ENCODE measurements around the gene SCUBE2. TPM values are rescaled to one million over a fixed set of nuclear protein-coding genes. Genes with fewer than 3 reads are reported as not detected.

Gene SCUBE2
- total RNA-seq, 1 experiment from 2014 or later: 0.18 TPM

DNA sequence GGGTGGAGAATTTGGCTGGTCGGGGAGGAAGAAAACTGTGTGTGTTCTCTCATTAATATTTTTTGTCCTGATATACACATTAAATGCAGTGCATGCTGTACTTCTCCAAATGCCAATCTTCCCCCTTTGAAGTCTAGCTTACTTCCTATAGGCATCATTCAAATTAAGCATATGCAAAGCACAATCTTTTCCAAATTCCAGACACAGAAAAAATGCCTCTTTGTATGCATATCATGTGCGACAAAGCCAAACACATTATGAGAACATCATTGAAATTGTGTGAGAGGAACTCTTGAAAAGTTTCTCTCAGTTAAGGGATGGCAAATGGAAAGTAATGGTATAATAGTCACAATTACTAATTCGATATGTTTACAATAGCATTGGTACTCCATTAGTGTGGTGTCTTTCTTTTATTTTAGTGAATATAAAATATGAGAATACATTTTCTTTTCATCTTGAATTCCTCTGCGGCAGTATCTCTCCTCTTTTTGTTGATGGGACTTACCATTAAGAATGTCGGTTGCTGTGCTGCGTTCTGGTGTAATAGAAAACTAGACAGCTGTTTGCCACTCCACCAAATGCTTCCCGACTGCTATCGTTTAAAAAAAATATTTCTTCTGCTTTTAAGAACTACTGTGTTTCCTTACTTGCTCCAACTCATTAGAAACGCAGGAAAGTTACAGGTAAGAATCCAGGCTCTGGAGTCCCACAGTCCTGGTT is 68.3 kb downstream of the SCUBE2 start:
- ChIA-PET POLR2A (ENCODE audit: unreplicated experiment) (no interaction called here), CTCF (no interaction called here)
- no peaks in the 10 kb centered on the region for H3K9me2 ChIP-seq (replicated peaks; ENCODE audit: low read length)
- no peaks in the 10 kb centered on the region for H3K4me1 ChIP-seq (ENCODE audit: insufficient read depth, low read length)
- no peaks in the 10 kb centered on the region for H3F3A ChIP-seq (ENCODE audit: low read length, unreplicated experiment)
- no peaks in the 10 kb centered on the region for H3K9me3 ChIP-seq (ENCODE audit: low read length)
- H3K27ac ChIP-seq (ENCODE audit: low read length): no peak overlapping the region
- no peaks in the 10 kb centered on the region for H3K36me3 ChIP-seq (ENCODE audit: low read depth, low read length)
- H3K27me3 ChIP-seq (ENCODE audit: low read length): no peaks in the 10 kb centered on the region
- H3K9ac ChIP-seq (ENCODE audit: low read length): no peak overlapping the region
- no peaks in the 10 kb centered on the region for H3K79me2 ChIP-seq (ENCODE audit: low read length)
- intact Hi-C loops (cut with micrococcal nuclease): no loop called here
- BruUV-seq (replicated peaks): no TSS peak
- H2AFZ ChIP-seq (ENCODE audit: low read length): no peak overlapping the region
- H3K4me2 ChIP-seq (ENCODE audit: low read length): no peak overlapping the region
- no peak overlapping the region for H3K4me3 ChIP-seq (ENCODE audit: low read length)
- ATAC-seq: no peak
- DNase-seq: no peak
- H4K20me1 ChIP-seq (ENCODE audit: low read length): no peaks in the 10 kb centered on the region
- TF ChIP-seq EZH2phosphoT487 (IDR thresholded peaks at IDR 0.05; ENCODE audit: borderline replicate concordance, low read length) (no peak), EZH2 (IDR thresholded peaks at IDR 0.05; ENCODE audit: low read length, unreplicated experiment) (no peak)
- TF ChIP-seq, protein P1, sequence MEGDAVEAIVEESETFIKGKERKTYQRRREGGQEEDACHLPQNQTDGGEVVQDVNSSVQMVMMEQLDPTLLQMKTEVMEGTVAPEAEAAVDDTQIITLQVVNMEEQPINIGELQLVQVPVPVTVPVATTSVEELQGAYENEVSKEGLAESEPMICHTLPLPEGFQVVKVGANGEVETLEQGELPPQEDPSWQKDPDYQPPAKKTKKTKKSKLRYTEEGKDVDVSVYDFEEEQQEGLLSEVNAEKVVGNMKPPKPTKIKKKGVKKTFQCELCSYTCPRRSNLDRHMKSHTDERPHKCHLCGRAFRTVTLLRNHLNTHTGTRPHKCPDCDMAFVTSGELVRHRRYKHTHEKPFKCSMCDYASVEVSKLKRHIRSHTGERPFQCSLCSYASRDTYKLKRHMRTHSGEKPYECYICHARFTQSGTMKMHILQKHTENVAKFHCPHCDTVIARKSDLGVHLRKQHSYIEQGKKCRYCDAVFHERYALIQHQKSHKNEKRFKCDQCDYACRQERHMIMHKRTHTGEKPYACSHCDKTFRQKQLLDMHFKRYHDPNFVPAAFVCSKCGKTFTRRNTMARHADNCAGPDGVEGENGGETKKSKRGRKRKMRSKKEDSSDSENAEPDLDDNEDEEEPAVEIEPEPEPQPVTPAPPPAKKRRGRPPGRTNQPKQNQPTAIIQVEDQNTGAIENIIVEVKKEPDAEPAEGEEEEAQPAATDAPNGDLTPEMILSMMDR (conservative IDR thresholded peaks at IDR 0.05; ENCODE audit: low read depth, low read length): no peak

DNA sequence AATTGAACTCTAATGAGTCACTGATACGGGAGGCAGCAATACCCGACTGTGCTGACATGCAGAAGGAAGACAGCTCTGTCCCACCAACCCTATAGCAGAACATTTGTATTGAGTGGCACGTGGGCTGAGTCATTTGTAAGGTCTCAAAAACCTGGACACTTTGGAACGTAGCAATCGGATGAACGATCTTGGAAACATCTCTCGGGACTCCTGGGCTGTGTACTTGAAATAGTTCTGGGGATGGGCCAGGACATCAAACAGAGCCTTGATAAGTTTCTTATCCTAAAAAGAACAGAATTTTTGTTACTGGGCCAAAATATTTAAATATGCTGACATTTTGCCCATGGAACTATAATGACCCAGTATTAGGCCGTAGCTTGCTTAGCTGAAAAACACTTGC is 70.5 kb downstream of the SCUBE2 start:
- Histone ChIP-seq H3K4me3 (ENCODE audit: low read length) (no peak overlapping the region), H2AFZ (ENCODE audit: low read length) (no peak overlapping the region), H3K9me3 (ENCODE audit: low read length) (no peaks in the 10 kb centered on the region), H3F3A (ENCODE audit: low read length, unreplicated experiment) (no peaks in the 10 kb centered on the region), H3K36me3 (ENCODE audit: low read depth, low read length) (no peaks in the 10 kb centered on the region), H4K20me1 (ENCODE audit: low read length) (no peaks in the 10 kb centered on the region), H3K27me3 (ENCODE audit: low read length) (no peaks in the 10 kb centered on the region), H3K4me2 (ENCODE audit: low read length) (no peak overlapping the region), H3K27ac (ENCODE audit: low read length) (no peak overlapping the region), H3K4me1 (ENCODE audit: insufficient read depth, low read length) (no peaks in the 10 kb centered on the region), H3K9ac (ENCODE audit: low read length) (no peak overlapping the region), H3K79me2 (ENCODE audit: low read length) (no peaks in the 10 kb centered on the region), H3K9me2 (replicated peaks; ENCODE audit: low read length) (no peaks in the 10 kb centered on the region)
- POLR2A ChIA-PET (ENCODE audit: unreplicated experiment): no interaction called here
- no peak for TF ChIP-seq EZH2 (IDR thresholded peaks at IDR 0.05; ENCODE audit: low read length, unreplicated experiment)
- TF ChIP-seq, protein P1 (conservative IDR thresholded peaks at IDR 0.05; ENCODE audit: low read depth, low read length): no peak
- no peak for TF ChIP-seq EZH2phosphoT487 (IDR thresholded peaks at IDR 0.05; ENCODE audit: borderline replicate concordance, low read length)
- no peak for DNase-seq
- BruUV-seq (replicated peaks): no TSS peak
- intact Hi-C loops (cut with micrococcal nuclease): no loop called here
- CTCF ChIA-PET: no interaction called here
- no peak for ATAC-seq

DNA sequence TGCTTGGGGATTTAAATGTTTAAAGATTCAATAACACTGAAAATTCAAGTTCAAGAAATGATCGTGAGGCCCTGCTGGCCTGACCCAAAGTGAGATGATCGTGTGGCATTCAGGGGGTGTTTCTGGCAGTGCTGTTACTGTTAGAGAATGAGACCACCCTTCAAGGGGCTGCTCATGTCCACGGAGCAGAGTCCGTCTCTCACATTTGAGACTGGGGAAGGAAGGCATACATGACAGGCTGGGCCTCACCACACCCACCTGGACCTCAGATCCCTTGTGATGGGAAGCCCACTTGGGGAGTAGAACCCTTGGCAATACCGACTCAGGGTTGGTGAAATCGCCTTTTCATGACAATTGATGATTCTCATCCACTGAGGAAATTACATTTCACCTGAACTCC is 71.5 kb downstream of the SCUBE2 start:
- BruUV-seq (replicated peaks): no TSS peak
- no peaks in the 10 kb centered on the region for H3K36me3 ChIP-seq (ENCODE audit: low read depth, low read length)
- no peak for DNase-seq
- no peak overlapping the region for H3K9ac ChIP-seq (ENCODE audit: low read length)
- H3K4me1 ChIP-seq (ENCODE audit: insufficient read depth, low read length): no peaks in the 10 kb centered on the region
- H2AFZ ChIP-seq (ENCODE audit: low read length): no peak overlapping the region
- H4K20me1 ChIP-seq (ENCODE audit: low read length): no peaks in the 10 kb centered on the region
- ChIA-PET CTCF (interaction anchor here (0.5 to 0.6 kb wide), 2 partner anchors 96 to 175 kb away, joined by 3 to 4 read pairs; no protein-coding TSS in a partner anchor), POLR2A (ENCODE audit: unreplicated experiment) (no interaction called here)
- TF ChIP-seq EZH2 (IDR thresholded peaks at IDR 0.05; ENCODE audit: low read length, unreplicated experiment) (no peak), EZH2phosphoT487 (IDR thresholded peaks at IDR 0.05; ENCODE audit: borderline replicate concordance, low read length) (no peak)
- TF ChIP-seq, protein P1 (conservative IDR thresholded peaks at IDR 0.05; ENCODE audit: low read depth, low read length): no peak
- H3K9me2 ChIP-seq (replicated peaks; ENCODE audit: low read length): no peaks in the 10 kb centered on the region
- H3K4me3 ChIP-seq (ENCODE audit: low read length): no peak overlapping the region
- intact Hi-C loops (cut with micrococcal nuclease): no loop called here
- H3K79me2 ChIP-seq (ENCODE audit: low read length): no peaks in the 10 kb centered on the region
- no peak overlapping the region for H3K4me2 ChIP-seq (ENCODE audit: low read length)
- H3F3A ChIP-seq (ENCODE audit: low read length, unreplicated experiment): no peaks in the 10 kb centered on the region
- H3K9me3 ChIP-seq (ENCODE audit: low read length): no peaks in the 10 kb centered on the region
- no peak overlapping the region for H3K27ac ChIP-seq (ENCODE audit: low read length)
- ATAC-seq: no peak
- no peaks in the 10 kb centered on the region for H3K27me3 ChIP-seq (ENCODE audit: low read length)

Data from PC-3 (cell line).